T-cell (primary cell): ENCODE measurements around the gene NFKBIL1. TPM values are rescaled to one million over a fixed set of nuclear protein-coding genes. Genes with fewer than 3 reads are reported as not detected.
"Not testable (repeated sequence)": the region's sequence is repeated elsewhere in the genome, so short reads cannot be mapped to it uniquely, and the experiment has no call there.

Experiments
- ATAC-seq, 4 experiments: fragments of 200-7000 bp in 3 of 4; fragments of 150-1000 bp in 1 of 4; cut with Tn5 transposase; replicated peaks in 1 of 4; 1 replicate in 3 of 4; 2 replicates in 1 of 4; pipeline ENCODE4 v1.10.0; 2021; ENCODE audit warnings: moderate library complexity in 3 of 4, mild to moderate bottlenecking in 2 of 4, moderate number of reproducible peaks in 1 of 4
- CTCF ChIA-PET, 2 donors: fragments of 300-600 bp; sonication (Branson Sonifier 250); formaldehyde crosslinking; loops; one replicate each; lab custom pipeline; 2022; ENCODE audit warnings: antibody characterized with exemption in 2 of 2; lab: Charles Lee
- POLR2A ChIA-PET, 2 donors: fragments of 300-600 bp; sonication (Branson Sonifier 250); formaldehyde crosslinking; loops; one replicate each; lab custom pipeline; 2022; ENCODE audit warnings: antibody characterized with exemption in 2 of 2; lab: Charles Lee
- DNase-seq, 35 experiments: peaks; one replicate each; pipeline versions ENCODE4 v3.0.0 to v3.0.0-alpha.2; 2013 to 2023
- H3K27ac ChIP-seq: one replicate; pipeline ENCODE4 v1.5.1; 2013; ENCODE audit warnings: low read length
- H3K27me3 ChIP-seq, 2 experiments: replicated peaks in 1 of 2; 1 replicate in 1 of 2; 2 replicates in 1 of 2; pipeline versions ENCODE4 v1.6.1 to v1.7.0; 2013; ENCODE audit warnings: low read length in 1 of 2, mixed read lengths in 1 of 2; ENCODE audit not compliant: control insufficient read depth in 2 of 2, insufficient read depth in 2 of 2; ENCODE audit errors: extremely low read depth in 1 of 2
- H3K36me3 ChIP-seq, 2 donors: 1 replicate in 1 of 2; 2 replicates in 1 of 2; pipeline versions ENCODE4 v1.6.1 to v1.7.0; 2013; ENCODE audit warnings: low read length in 1 of 2; ENCODE audit not compliant: control insufficient read depth in 2 of 2, insufficient read depth in 1 of 2; ENCODE audit errors: extremely low read depth in 1 of 2
- H3K4me1 ChIP-seq, 2 experiments: 1 replicate in 1 of 2; 2 replicates in 1 of 2; pipeline versions ENCODE4 v1.6.1 to v1.7.0; 2013; ENCODE audit warnings: low read length in 2 of 2, mixed read lengths in 1 of 2; ENCODE audit not compliant: insufficient read depth in 2 of 2, control insufficient read depth in 1 of 2; ENCODE audit errors: extremely low read depth in 1 of 2
- H3K4me3 ChIP-seq, 2 donors: 1 replicate in 1 of 2; 2 replicates in 1 of 2; pipeline versions ENCODE4 v1.5.1 to v1.7.0; 2013; ENCODE audit warnings: mild to moderate bottlenecking in 2 of 2, low read length in 1 of 2, moderate library complexity in 1 of 2; ENCODE audit not compliant: control insufficient read depth in 1 of 2; ENCODE audit errors: extremely low read depth in 1 of 2
- H3K9me3 ChIP-seq: 2 replicates; pipeline ENCODE4 v1.7.0; 2013
- H3K27ac Mint-ChIP-seq, 2 donors: one replicate each; pipeline ENCODE4 v1.8.0; 2020 to 2021; ENCODE audit warnings: mild to moderate bottlenecking in 2 of 2, mixed read lengths in 2 of 2
- H3K27me3 Mint-ChIP-seq, 2 donors: one replicate each; pipeline ENCODE4 v1.8.0; 2021 to 2022; ENCODE audit warnings: mixed read lengths in 2 of 2
- H3K36me3 Mint-ChIP-seq: one replicate; pipeline ENCODE4 v1.8.0; 2021; ENCODE audit warnings: mixed read lengths
- H3K4me1 Mint-ChIP-seq, 3 donors: one replicate each; pipeline ENCODE4 v1.8.0; 2020 to 2022; ENCODE audit warnings: mixed read lengths in 3 of 3, mild to moderate bottlenecking in 1 of 3
- H3K4me3 Mint-ChIP-seq, 3 donors: one replicate each; pipeline ENCODE4 v1.8.0; 2020 to 2022; ENCODE audit warnings: mild to moderate bottlenecking in 3 of 3, mixed read lengths in 3 of 3, moderate library complexity in 3 of 3
- H3K9me3 Mint-ChIP-seq, 3 donors: one replicate each; pipeline ENCODE4 v1.8.0; 2020 to 2022; ENCODE audit warnings: mixed read lengths in 3 of 3
- WGBS: methylation state at CpG from one replicate; pipeline ENCODE4 v1.1.5; 2013; ENCODE audit warnings: missing lambda C conversion rate; ENCODE audit not compliant: insufficient coverage; 5-methylcytosine and 5-hydroxymethylcytosine counted together
- total RNA-seq, 35 experiments: library from RNA in 6 of 35; stranded (reverse) in 6 of 35; fragments of 120-200 nt in 1 of 35; gene quantifications; one replicate each; pipeline versions ENCODE4 v1.2.1 to v1.2.4 and lab custom pipeline; 2013 to 2026

NFKBIL1 gene
- total RNA-seq, 5 donors from 2014 or later (not counting 1 experiment from before 2014, with no cell fraction given), result 6.9 to 17.1 (median 11.6) TPM

DNA sequence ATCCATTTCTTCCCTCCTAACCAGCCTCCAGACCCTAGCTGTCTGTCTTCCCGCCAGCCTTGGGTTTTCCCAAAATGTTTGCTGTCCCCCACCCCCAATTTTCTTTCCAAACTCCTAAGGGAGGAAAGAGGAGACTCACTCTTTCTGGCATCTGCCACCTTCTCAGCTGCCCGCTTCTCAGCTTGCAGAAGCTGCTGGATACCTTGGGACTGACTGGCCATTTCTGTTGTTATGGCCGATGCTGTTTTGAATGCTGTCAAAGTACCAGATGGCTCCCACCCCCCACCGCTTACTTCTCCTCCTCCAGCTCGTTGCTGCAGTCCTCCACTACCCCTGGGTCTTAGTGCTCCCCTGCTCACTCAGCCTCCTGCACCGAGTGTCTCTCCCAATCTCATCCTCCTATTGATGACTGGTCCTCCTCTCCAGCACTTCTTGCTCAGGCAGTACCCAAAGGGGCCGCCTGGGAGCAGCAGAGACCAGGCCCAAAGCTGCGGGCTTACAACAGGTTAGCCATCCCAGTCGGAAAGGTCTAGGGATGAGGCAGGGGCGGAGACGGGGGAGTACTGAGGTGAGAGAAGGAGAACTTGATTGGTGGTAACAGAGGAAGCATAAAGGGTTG is 960 bp upstream of the NFKBIL1 start, which contains the start of gene ATP6V1G2:
Gene ATP6V1G2 (minus strand): TSS at position 270 of the 619 bp plus-strand sequence. CDS start 49 bp downstream, at position 221.
- Histone ChIP-seq H3K9me3 (no peaks in the 10 kb centered on the region), H3K4me1 (peaks cover 13 to 40% of the 10 kb centered on the region in 2 experiments), H3K4me3 (peak within 1 kb of the TSS; percentile 46 to 49), H3K27me3 (no peaks in the 10 kb centered on the region), H3K36me3 (peaks cover 0 to 8% of the 10 kb centered on the region in 2 donors), H3K27ac (peak within 1 kb of the TSS; percentile 82)
- WGBS, result 17% methylated on average over 7 of the region's 11 CpGs
- ATAC-seq, result peak; percentile 47 to 52 (median 50)
- ChIA-PET POLR2A (interaction anchor here in 1 of 2 donors (0.7 kb wide), 1 partner anchor 27 kb away, joined by 7 read pairs; no protein-coding TSS in a partner anchor), CTCF (interaction anchor here (0.7 to 7.0 kb wide), 5 partner anchors 29 to 284 kb away, joined by 3 to 244 read pairs (median 6); partner anchors contain the start of genes NCR3 (in 1 of the 2) and TNF (in 1 of the 2))
- Mint-ChIP-seq H3K9me3 (no peaks in the 10 kb centered on the region), H3K36me3 (no peaks in the 10 kb centered on the region), H3K4me3 (peak within 1 kb of the TSS; percentile 84 to 88 (median 88)), H3K27ac (peak within 1 kb of the TSS; percentile 88 to 92), H3K27me3 (no peaks in the 10 kb centered on the region), H3K4me1 (peaks cover 42 to 44% (median 42%) of the 10 kb centered on the region in 3 donors)
- DNase-seq, result peak; percentile 61 to 87 (median 74)

DNA sequence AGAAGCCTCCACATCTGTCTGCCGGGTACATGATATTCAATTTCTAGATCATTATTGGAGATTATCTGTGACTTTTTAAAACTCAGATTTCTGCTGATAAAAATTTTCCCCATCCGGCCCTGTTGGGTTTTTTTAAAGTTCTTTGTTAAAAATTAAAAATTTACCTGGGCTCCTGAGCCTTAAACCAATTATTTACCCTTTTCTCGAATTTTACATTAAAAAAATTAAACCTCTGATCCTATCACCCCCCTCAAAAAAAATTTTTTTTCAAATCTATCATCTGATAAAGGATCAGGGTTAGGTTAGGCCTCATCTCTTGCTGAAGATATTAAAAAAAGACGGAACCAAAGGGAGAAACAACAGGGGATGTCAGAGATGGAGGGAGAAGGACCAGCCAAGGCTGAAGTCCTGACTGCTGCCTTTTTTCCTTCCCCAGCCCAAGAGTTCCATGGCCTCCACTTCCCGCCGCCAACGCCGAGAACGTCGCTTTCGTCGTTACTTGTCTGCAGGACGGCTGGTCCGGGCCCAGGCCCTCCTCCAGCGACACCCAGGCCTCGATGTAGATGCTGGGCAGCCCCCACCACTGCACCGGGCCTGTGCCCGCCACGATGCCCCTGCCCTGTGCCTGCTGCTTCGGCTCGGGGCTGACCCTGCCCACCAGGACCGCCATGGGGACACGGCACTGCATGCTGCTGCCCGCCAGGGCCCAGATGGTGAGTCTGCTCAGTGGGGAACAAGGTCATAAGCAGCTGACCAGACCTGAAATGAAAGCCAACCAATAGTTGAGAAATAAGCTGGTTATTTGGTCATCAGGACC is 527 bp downstream of the NFKBIL1 start:
- Histone ChIP-seq H3K4me3 (peak overlapping the region in 1 of 2 donors; percentile 46), H3K4me1 (peaks cover 13 to 36% of the 10 kb centered on the region in 2 experiments), H3K9me3 (no peaks in the 10 kb centered on the region), H3K36me3 (peaks cover 0 to 8% of the 10 kb centered on the region in 2 donors), H3K27ac (peak overlapping the region; percentile 82), H3K27me3 (no peaks in the 10 kb centered on the region)
- ChIA-PET CTCF (interaction anchor here (0.6 to 7.0 kb wide), 17 partner anchors 21 to 259 kb away, joined by 3 to 244 read pairs (median 5); partner anchors contain the start of genes NCR3 (in 2 of the 2), LTB (in 1 of the 2), MSH5 (in 1 of the 2) and TNF (in 1 of the 2)), POLR2A (interaction anchor here (0.6 to 1.0 kb wide), 5 partner anchors 35 to 934 kb away, joined by 3 to 11 read pairs (median 3); partner anchors contain the start of genes NCR3 (in 1 of the 2) and NEU1 (in 1 of the 2))
- Mint-ChIP-seq H3K4me1 (peaks cover 31 to 38% (median 34%) of the 10 kb centered on the region in 3 donors), H3K27me3 (no peaks in the 10 kb centered on the region), H3K36me3 (no peaks in the 10 kb centered on the region), H3K27ac (peak overlapping the region; percentile 88 to 92), H3K9me3 (no peaks in the 10 kb centered on the region), H3K4me3 (peak overlapping the region; percentile 84 to 88 (median 88))
- DNase-seq, result no peak
- no peak for ATAC-seq
- WGBS, result 96% methylated on average over 20 of the region's 24 CpGs

DNA sequence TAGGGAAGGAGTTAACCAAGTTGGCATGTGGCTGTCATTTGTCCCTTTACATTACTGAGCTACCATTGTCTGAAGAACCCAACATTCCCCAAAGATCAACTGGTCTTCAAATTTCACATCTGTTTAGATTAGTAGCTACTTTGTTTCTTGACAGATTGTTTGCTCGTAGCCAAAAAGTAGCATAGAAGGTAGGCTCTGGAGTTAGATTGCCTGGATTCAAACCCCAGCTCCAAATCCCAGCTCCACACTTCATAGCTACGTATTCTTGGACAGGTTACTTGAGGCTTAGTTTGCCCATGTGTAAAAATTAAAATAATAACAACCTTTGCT is 1.1 kb downstream of the NFKBIL1 start:
- H3K27ac Mint-ChIP-seq, result peak overlapping the region; percentile 48 to 88
- peak overlapping the region in 2 of 3 donors; percentile 88 for H3K4me3 Mint-ChIP-seq
- no peak for DNase-seq
- Histone ChIP-seq H3K27me3 (no peaks in the 10 kb centered on the region), H3K4me3 (no peak overlapping the region), H3K4me1 (peaks cover 11 to 35% of the 10 kb centered on the region in 2 experiments), H3K27ac (peak overlapping the region; percentile 82), H3K9me3 (no peaks in the 10 kb centered on the region), H3K36me3 (peaks cover 0 to 8% of the 10 kb centered on the region in 2 donors)
- POLR2A ChIA-PET, result interaction anchor here (0.6 to 1.0 kb wide), 3 partner anchors 45 to 274 kb away, joined by 3 read pairs; partner anchors contain the start of gene NCR3 (in 1 of the 2)
- CTCF ChIA-PET, result interaction anchor here (0.6 to 7.0 kb wide), 13 partner anchors 21 to 223 kb away, joined by 3 to 244 read pairs (median 5); partner anchors contain the start of genes NCR3 (in 2 of the 2), LTB (in 1 of the 2), MSH5 (in 1 of the 2) and TNF (in 1 of the 2)
- no peaks in the 10 kb centered on the region for H3K27me3 Mint-ChIP-seq
- no peak for ATAC-seq
- peaks cover 26 to 34% (median 29%) of the 10 kb centered on the region in 3 donors for H3K4me1 Mint-ChIP-seq
- no peaks in the 10 kb centered on the region for H3K9me3 Mint-ChIP-seq
- no peaks in the 10 kb centered on the region for H3K36me3 Mint-ChIP-seq
- no CpG with 5 or more reads among the region's 2 CpGs for WGBS

DNA sequence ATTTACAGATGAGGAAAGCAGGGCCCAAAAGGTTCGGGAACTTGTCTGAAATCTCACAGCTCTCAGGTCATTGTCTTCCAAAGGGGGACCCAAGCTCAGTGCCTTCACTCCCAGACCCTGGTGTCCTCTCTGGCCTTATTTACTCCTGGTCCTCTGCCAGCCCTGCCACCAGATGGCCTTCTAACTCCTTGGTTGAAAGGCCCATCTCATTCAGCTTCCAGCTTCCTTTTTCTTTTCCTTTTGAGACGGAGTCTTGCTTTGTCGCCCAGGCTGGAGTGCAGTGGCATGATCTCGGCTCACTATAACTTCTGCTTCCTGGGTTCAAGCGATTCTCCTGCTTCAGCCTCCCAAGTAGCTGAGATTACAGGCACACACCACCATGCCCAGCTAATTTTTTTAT is 4.0 kb downstream of the NFKBIL1 start:
- Mint-ChIP-seq H3K4me1 (peaks cover 26 to 44% (median 39%) of the 10 kb centered on the region in 3 donors), H3K27ac (peak overlapping the region; percentile 74 to 82)
- POLR2A ChIA-PET, result interaction anchor here (0.9 to 1.3 kb wide), 4 partner anchors 10 to 46 kb away, joined by 3 to 8 read pairs (median 4); partner anchors contain the start of genes DDX39B (in 1 of the 2) and TNF (in 1 of the 2)
- not testable (repeated sequence) for H3K4me3 Mint-ChIP-seq, H3K4me3 ChIP-seq, H3K9me3 ChIP-seq, H3K27ac ChIP-seq, H3K27me3 Mint-ChIP-seq, H3K27me3 ChIP-seq, H3K36me3 ChIP-seq, H3K9me3 Mint-ChIP-seq, H3K36me3 Mint-ChIP-seq
- peaks cover 11 to 38% of the 10 kb centered on the region in 2 experiments for H3K4me1 ChIP-seq
- peak in 1 of 4 experiments; percentile 19 for ATAC-seq
- peak in 34 of 35 experiments; percentile 37 to 83 (median 56) for DNase-seq
- WGBS, result 19% methylated on average over 4 of the region's 5 CpGs
- CTCF ChIA-PET, result interaction anchor here (0.6 to 7.0 kb wide), 18 partner anchors 9 to 294 kb away, joined by 3 to 244 read pairs (median 4); partner anchors contain the start of genes LTB (in 2 of the 2), DDX39B (in 1 of the 2), LST1 (in 1 of the 2) and NCR3 (in 1 of the 2)

DNA sequence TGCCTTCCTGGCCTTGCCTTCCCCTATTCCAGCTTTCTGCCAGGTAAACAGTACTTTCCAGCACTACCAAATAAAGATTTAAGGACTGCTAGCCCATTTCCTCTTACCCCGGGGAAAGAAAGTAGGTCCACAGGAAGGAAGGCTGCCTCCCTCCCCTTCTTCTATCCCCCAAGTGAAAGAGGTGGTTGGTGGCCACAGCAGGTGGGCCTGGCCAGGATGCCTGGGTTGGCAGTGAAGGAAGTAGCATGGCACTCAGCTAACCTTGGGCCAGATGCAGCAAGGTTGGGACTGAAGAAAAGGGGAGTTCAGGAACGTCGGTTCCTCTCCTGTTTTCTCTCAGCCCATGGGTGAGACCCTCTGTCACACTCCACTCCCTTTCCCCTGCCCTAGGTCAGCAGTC is 8.9 kb downstream of the NFKBIL1 start:
- Mint-ChIP-seq H3K9me3 (no peaks in the 10 kb centered on the region), H3K36me3 (peaks cover 13% of the 10 kb centered on the region), H3K4me1 (peaks cover 51 to 62% (median 59%) of the 10 kb centered on the region in 3 donors), H3K27me3 (no peaks in the 10 kb centered on the region), H3K27ac (peak overlapping the region in 1 of 2 donors; percentile 73), H3K4me3 (no peak overlapping the region)
- ChIA-PET POLR2A (no interaction called here), CTCF (interaction anchor here (1.0 to 2.0 kb wide), 4 partner anchors 20 to 42 kb away, joined by 4 to 9 read pairs (median 4); partner anchors contain the start of gene LST1 (in 1 of the 2))
- Histone ChIP-seq H3K27me3 (no peaks in the 10 kb centered on the region), H3K4me3 (no peak overlapping the region), H3K36me3 (peaks cover 0 to 9% of the 10 kb centered on the region in 2 donors), H3K27ac (peak overlapping the region; percentile 15), H3K4me1 (peaks cover 36 to 64% of the 10 kb centered on the region in 2 experiments), H3K9me3 (no peaks in the 10 kb centered on the region)
- no peak for DNase-seq
- no peak for ATAC-seq
- WGBS, result no CpG with 5 or more reads among the region's 3 CpGs
